Measurements from ENCODE around the gene PIGS.
"Not testable (repeated sequence)": the region's sequence is repeated elsewhere in the genome, so short reads cannot be mapped to it uniquely, and the experiment has no call there.

PIGS gene

DNA sequence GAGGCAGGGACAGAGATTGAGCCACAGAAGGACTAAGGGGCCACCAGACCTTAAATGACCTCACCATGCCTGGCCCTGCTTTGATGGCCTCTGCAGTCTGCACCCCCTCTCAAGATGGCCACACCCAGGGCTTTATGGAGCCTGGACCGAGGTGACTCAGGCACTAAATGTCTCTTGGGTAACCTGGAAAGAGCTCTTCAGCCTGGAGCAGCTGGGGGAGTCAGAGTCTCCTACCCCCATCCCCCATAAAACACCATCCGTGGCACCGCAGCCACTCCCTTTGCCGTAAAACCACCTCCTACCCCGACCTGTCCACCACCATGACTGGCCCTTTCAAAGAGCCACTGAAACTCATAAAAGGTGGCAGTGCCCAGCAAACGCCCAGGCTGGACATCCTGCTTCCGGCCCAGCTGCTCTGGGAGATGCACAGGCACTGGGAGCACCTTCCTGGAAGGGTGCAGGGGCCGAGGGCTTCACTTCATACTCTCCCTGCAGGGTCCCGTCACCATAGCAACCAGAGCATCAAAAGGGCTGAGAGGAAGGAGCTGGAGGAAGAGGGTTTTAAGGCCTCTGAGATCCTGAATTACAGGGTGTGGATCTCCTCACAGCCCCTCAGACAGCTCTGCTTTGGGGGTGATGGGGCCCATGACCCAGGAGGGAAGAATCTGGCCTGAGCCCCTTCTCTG is 42.9 kb downstream of the PIGS start:
- no peak for DNase-seq

DNA sequence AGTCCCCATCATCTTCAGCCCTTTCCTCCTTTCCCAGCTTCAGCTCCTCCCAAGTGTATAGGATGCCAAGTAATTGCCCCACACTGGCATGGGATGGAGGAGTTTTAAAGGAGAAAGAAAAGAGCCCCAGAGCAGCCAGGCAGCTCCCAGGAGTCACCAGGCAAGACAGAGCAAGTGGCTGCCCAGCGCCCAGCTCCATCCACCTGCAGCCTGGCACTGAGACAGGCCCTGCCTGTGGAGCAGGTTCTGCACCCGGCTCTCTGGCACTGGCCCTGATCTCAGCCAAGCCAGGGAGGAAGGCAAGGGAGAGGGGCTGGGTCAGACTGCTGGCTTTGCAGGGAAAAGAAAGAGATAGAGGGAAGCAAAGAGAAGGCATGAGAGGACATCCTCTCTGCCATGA is 43.5 kb downstream of the PIGS start:
- no peak for DNase-seq

DNA sequence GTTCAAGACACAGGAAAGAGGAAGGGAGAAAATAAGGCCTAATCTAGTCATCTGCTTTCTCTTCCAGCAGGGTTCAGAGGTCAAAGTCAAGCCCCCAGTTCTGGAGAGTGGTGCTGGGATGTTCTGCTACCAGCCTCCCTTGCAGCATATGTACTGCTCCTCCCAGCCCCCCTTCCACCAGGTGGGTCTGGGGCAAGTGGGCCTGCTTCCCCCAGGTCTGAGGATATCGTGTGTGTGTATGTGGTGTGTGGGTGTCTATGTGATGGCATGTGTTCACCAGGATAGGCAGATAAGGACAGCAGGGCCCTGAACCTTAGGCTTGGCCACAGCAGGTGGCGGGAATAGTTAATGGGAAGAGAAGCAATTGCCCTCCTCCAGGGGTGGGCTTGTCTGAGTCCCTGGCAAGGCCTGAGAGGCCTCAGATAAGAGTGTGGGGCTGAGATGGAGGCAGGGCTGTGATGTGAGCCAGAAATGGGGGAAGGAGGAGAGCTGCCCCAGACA is 44.1 kb downstream of the PIGS start:
- no peak for DNase-seq

GRCh38 chr17:28526381-28526780 is 44.9 kb downstream of the PIGS start:
- no peak for DNase-seq

GRCh38 chr17:28524476-28525424 is 46.6 kb downstream of the PIGS start:
- no peak for DNase-seq

DNA sequence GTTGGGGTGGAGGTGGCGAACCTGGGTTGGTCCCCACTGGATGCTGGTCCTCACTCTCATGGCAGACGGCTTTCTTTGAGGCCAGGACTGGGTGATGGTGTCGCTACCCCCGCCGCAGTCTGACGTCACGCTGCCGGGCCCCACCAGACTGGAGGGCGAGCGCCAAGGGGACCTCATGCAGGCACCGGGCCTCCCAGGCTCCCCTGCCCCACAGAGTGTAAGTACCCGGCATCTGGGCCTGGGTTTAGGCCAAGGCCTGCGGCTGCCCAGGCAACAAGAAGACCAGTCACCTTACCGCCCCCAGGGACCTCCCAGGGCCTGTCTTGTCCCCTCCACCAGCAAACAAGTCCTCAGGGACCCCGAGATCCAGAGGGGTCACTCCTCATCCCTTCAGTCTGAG is 47.4 kb downstream of the PIGS start:
- no peak for DNase-seq

DNA sequence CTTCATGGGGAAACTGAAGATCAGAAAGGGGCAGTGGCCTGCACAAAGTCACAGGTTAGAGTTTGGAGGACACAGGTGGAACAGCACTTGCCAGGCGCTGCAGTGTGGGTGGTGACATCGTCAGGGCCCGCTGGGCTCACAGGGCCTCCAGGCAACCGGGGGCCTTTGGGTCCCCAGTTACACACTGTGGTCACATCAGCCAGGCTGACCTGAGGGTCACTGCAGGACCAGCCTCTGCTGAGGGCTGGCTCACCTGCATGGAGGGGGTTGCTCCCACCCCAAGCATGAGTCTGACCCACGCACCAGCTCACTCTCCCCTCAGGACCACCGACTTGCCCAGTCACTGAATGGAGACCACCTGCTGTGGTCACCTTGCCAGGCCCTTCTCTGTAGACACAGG is 48.1 kb downstream of the PIGS start:
- DNase-seq = no peak

DNA sequence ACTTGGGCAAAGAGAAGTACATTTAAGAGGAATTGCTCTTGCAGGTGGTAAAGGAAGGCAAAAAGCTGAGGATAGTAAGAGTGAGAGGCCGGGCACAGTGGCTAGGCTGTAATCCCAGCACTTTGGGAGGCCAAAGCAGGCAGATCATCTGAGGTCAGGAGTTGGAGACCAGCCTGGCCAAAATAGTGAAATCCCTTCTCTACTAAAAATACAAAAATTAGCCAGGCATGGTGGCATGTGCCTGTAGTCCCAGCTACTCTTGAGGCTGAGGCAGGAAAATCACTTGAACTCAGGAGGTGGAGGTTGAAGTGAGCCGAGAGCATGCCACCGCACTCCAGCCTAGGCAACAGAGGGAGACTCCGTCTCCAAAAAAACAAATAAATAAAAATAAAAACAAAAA is 49.0 kb downstream of the PIGS start:
- DNase-seq = not testable (repeated sequence)

DNA sequence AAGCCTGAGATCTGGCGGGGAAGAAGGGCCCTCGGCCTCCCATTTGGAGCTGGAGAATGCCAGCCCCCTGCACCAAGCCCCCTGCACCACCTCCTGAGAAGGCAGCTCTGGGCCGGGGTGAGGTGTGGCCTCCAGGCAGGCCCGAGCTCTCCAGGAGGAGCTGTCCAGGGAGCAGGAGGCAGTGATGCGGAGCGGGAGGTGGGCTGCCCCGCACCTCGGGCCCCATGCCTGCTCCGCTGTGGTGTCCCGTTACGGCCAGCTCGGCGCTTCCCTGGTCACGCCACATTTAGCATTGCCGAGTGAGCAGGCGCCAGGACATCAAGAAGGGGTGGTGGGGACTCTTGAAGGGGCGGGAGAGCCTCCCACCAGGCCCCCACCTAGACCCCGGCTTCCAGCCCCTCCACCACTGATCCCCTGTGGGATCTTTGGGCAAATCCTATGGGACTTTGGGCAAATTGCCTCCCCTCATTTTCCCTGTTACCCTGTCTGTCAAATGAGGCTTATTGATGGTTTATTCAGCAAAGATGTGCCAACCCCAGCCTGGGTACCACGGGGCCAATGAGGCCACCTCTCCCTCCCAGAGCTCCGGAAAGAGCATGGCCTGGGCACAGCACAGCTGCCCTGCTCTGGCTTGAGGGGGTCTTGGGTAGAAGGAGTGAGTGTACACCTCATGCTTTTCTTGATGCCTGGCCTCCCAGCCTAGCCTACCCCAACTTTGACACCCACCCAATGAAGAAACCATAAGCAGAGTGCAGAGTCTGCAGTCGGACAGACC is 49.8 kb downstream of the PIGS start:
- DNase-seq = peak; percentile 33

- DNase-seq = no peak
Observed at GRCh38 chr17:28520687-28521086, 50.6 kb downstream of the PIGS start.

- no peak for DNase-seq
Observed at GRCh38 chr17:28519236-28519635, 52.1 kb downstream of the PIGS start.

- DNase-seq = no peak
Observed at GRCh38 chr17:28518578-28518977, 52.7 kb downstream of the PIGS start.

DNA sequence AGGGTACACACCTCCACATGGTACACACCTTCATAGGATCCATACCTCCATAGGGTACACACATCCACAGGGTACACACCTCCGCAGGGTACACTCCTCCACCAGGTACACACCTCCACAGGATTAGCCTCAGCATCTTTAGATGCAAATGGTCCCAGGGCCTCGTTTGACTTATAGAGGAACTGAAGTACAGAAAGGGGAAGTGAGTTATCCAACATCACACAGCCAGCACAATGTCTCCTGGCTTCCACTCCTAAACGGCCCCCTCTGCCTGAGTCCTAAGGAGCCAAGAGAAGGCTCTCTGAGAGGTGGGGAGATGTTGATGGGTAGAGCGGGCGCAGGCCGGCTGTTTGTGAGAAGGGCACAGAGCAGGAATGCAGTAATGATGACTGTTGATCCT is 53.2 kb downstream of the PIGS start:
- no peak for DNase-seq

GRCh38 chr17:28515518-28515917 is 55.8 kb downstream of the PIGS start:
- no peak for DNase-seq

- DNase-seq = no peak
Observed at GRCh38 chr17:28514561-28515002, 56.7 kb downstream of the PIGS start.

DNA sequence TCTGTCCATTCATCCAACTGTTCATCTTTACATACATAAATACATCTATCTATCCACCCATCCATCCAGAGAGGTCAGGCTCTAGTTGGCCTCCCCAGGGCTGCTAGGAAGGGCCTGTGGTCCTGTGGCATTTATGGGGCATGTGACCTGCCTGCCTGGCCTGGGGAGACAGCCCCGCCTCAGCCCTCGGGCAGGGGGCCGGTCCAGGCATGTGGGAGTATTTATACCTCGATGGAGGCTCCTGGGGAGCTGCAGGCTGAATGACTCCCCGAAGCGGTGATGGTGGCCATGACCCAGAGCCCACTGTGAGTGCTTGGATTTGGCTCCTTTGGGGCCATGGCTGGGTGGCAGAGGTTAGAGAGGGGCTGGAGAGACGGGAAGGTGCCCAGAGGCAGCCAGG is 57.8 kb downstream of the PIGS start:
- DNase-seq = no peak

DNA sequence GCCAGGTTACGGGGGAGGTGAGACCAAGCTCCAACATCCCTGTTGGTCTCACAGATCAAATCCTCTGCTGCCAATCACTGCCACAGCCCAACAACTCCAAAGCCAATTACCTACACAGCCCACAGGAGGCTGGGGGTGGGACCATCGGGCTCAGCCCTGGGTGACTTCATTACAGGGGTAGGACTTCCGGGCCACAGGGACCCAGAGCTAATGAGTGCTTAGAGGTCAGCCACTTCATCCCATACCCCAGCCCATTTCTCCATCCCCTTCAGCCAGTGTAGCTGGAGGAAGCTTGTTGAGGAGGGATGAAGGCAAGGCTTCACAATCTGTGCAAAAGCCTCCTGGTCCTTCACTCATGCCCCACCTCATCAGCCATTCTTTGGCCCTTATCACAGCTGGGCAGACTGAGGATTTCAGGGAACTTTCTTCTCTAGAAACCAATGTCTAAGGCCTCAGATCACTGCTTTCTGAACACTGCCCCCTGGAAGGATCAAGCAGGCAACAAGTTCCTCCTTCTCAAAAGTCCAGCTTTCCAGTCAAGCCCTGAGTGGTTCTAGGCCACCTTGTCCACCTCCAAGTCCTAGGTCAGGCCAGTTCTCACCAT is 59.4 kb downstream of the PIGS start:
- no peak for DNase-seq

- no peak for DNase-seq
Observed at GRCh38 chr17:28509789-28510188, 61.5 kb downstream of the PIGS start.

DNA sequence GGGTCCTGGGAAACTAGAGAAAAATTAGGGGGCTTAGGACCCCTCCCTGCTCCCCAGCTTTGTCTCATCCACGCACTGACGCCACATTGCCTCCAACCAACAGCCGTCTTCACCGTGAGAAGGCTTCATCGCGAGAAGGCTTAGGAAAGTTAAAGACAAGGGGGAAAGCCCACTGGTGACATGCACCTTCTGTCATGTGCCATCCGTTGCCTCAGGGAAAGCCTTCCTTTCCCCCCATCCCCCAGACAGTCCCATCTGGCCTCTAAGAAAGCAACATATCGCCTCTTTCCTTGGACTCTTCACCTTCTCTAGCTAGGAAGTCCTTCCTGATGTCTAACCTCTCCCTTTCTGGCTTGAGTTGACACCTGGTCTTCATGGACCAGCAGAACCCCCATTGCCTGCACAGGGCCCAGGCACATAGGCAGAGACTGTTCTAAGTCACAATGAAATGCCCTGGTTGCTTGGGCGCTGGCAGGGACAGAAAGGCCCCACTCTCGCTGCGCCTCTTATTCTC is 63.1 kb downstream of the PIGS start:
- no peak for DNase-seq

DNA sequence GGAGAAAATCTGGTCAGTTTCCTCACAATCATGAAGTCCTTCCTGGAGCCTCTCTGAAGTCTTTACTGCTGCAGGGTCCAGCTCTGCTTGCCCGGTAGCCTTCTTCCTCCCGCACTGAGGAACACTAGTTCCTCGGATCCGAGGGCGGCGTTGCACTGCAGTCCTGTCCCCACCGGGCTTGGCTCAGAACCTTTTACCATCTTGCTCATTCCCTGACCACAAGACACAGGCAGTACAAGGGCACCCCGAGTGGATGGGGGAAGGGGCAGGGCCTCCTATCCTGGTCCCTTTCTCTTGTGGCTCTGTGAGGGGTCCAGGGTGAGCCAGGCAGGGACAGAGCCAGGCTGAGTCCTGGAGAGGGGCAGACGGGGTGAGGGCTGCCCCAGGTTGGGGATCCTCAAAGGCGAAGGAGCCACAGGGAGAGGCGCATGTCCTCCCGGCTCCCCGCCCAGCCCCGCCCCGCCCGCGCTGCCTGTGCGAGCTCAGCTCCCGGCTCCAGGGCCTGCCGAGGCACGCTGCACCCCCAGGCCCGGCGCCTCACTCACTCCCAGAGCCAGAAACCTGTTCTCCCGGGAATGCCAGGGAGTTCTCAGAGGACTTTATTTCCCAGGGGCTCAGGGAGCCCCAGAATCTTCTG is 63.6 kb downstream of the PIGS start:
- no peak for DNase-seq

GRCh38 chr17:28506763-28507487 is 64.4 kb downstream of the PIGS start:
- DNase-seq = no peak
